Right ventricle myocardium superior (tissue), 1 donor: Measurements from ENCODE around the gene MBP. TPM values are rescaled to one million over a fixed set of nuclear protein-coding genes. Genes with fewer than 3 reads are reported as not detected.

Experiments
- ATAC-seq: fragments of 200-7000 bp; cut with Tn5 transposase; one replicate; pipeline ENCODE4 v1.9.1; 2020; ENCODE audit warnings: mild to moderate bottlenecking; ENCODE audit not compliant: poor library complexity
- DNase-seq: peaks from one replicate; pipeline ENCODE4 v3.0.0-alpha.2; 2020
- intact Hi-C: fragments of 100-400 bp; cut with DNase I; formaldehyde crosslinking; loops from one replicate; pipeline ENCODE4 v1.11.2; 2022
- total RNA-seq: library from RNA; stranded (reverse); fragmentation: NEBNext Ultra II Directional; extraction: Animal tissue kit (Norgen Biotek cat#: 25700); gene quantifications from one replicate; pipeline ENCODE4 v1.2.1, GENCODE V29; 2021
- donor health status: DM: no; HTN: yes; CAD: no; lungs with severe emphysema.

MBP gene
- total RNA-seq, 1 donor from 2014 or later = 29.9 TPM

DNA sequence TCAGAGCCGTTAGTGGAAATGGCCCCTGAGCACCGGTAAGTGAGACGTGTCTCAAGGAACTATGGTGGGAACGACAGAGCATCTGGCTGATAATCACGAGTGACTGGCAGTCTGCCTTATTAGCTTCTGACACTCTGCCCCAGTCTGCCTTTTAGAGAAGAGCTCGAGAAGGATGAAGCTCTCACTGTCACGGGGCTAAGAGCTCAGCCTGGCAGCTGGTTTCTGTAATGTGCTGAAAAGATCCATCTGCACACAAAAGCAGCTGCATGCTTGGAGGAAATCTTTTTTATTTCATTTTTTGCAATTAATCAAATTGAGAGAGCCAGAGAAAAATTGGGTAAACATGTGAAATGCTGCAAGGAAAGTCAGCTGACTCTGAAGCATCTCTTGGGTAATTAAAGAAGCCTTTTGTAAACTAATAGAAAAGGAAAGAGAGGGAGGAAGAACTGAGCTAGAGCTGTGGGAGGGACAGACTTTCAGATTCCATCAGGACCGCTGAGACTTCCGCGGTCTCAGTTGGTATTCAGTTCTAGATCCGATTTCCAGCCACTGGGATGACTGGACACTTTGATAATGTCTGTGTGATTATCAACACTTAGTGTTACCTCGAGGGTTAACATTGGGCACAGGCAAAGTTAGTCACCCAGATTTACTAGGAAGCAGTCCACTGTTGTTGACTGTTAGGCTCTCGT lies 24.4 kb downstream of the MBP start:
- intact Hi-C loops = no loop called here
- no peak for DNase-seq
- ATAC-seq = peak; percentile 70

DNA sequence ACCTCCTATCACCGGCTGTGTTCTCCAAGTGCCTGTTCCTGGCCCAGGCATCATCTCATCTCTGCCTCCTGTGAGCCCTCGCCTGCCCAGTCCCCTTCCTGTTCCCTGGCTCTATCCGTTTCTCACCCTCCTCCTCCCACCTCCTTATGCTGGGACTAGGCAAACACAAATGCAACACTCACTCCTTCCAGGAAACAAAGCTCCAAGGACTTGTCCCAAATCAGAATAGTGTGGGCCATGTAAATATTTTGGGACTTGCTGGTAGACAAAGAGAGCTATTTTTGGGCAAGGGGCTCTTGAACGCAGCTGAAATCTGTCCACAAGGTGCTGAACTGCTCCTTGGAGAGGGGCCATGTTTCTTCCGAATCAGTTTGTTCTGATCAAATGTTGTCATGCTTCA lies 25.3 kb downstream of the MBP start:
- DNase-seq (no peak), ATAC-seq (peak; percentile 39)
- intact Hi-C loops = no loop called here

DNA sequence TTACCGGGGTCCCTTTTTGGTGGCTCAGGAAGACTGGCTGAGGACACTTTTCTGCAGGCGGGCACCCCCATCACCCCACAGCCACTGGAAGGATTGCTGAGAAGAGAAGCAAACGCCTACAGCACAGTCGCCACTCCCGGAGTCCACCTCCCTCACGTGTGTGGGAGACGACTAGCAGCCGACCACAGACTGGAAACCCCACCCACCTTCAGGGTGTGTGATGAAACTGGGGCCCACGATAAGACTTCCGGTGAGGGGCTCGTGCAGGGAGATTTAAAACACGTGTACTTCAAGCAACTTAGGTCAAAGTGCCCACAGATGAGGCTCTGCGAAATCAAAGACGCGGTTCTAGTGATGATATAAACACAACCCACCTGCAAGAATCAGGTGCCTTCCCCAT lies 26.3 kb downstream of the MBP start:
- ATAC-seq (no peak), DNase-seq (no peak)
- intact Hi-C loops = no loop called here

DNA sequence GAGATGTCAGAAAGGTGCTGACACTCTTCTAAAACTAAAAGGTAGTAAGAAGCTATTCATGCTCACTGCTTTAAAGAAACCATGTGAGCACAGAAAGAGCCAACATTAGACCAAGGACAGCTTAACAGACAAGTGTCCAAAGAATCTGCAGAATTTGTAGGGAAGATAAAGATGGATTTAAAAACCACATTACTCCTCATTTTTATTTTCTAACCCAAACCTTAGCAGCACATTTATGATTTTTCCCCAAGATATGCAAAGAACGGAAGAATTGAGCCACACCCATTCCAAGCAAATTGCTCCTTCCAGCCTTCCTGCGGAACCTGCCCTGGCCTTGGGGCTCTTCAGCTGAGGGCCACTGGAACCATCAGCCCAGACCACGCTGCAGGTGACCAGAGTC lies 26.9 kb downstream of the MBP start:
- intact Hi-C loops = no loop called here
- DNase-seq (no peak), ATAC-seq (no peak)

DNA sequence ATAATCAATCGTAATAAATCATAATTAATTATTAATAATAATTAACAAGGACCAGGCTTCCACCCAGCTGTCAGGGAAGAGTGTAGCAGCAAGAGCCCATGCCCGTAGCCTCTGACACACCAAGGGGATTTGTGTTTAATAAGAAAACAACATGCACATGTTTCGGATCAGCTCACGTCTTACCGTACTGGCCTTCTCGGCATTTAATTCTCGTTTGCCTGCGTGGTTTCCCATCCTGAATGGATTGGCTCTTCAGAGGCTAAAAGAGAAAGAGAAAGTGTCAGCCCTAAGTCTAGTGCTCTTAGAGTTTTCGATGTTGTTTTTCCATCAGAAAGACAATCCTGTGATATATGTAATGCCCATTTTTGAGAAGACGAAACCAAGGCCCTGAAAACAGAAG lies 27.6 kb downstream of the MBP start:
- DNase-seq (no peak), ATAC-seq (no peak)
- intact Hi-C loops = no loop called here

DNA sequence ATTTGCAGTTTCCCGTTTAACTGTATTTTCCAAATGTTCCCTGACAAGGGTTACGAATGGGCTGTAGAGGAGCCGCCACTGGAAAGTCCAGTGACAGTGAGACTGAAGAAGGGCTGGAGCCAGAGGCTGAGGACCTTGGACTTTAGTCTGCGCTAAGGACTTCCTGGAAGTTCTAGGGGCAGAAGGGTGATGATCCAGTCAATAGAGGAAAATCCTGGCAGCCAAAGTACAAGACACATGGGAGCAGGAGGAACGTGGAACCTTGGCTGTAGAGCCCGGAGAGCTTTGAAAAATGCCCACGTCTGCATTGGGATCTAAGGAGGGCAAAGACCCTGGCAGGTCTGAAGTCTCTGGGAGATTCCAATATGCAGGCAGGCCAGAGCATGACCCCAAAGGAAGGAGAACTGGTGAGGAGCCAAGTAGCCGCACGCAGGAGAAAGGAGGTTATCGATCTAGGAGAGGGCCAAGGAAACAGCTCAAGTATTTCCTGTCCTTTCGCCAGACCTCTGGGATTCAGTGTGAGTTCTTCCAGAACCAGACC lies 28.5 kb downstream of the MBP start:
- DNase-seq (peak; percentile 42), ATAC-seq (peak; percentile 12)
- intact Hi-C loops = no loop called here

DNA sequence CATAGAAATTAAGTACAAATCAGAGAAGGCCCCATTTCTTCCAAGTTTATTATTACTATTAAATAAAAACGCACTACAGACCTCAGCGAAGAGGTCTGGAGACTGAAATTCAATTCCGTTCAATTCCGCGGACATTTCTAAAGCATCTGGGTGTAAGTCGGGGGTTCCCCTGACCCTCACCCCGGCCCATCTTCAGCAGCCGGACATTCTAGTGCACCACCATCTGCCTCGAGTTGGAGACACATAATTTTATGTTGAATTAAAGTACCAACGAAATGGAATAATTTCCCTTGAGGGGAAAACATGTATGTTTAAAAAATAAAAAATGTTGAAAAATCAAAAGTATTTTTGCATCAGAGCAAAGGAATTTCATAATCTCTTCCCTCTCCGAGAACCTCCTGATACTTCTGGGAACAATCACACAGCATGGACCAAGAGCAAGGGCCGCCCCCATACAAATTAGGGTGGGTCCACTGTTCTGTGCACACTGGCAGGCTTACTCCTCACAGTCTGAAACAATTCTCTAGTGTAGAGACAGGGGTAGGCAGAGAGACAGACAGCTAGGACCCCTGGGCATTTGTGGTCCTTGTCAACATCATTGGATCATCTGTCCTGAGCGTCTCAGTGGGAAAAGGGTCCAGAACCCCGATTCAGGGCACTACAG lies 29.3 kb downstream of the MBP start:
- DNase-seq = peak; percentile 54
- ATAC-seq = peak; percentile 39
- intact Hi-C loops = no loop called here

DNA sequence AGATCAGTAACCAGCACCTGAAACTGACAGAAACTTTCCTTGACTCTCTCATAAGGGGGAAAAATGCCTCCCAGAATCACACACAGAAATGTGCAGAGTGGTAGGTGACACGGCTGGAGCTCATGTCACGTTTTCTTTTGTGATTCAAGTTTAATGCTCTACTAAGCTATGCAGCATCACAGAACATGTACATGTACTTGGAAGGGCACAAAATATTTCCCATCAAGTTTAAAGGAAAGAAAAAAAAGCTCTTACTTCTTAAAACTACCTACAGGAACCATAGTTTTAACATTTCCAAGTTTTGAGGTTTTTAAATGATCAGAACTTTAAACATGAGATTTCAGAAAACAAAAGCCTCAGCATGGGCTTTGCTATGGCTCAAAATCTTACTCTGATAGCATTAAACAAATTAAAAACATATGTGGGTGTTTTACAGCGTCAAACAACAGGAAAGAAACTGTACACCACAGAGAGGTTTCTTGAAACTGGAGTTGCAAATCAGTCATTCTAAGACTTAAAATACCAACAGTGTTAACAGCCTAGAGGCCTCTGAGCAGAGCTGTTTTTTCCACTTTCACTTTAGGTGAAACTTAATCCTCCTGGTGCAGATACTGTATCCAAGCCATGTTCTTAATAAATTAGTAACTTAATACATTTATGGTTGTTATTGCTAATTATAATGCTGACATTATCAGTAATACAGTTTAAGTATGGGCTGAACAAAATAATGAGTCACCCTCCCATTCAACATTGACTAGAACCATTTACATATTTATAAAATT lies 30.1 kb downstream of the MBP start:
- intact Hi-C loops = no loop called here

DNA sequence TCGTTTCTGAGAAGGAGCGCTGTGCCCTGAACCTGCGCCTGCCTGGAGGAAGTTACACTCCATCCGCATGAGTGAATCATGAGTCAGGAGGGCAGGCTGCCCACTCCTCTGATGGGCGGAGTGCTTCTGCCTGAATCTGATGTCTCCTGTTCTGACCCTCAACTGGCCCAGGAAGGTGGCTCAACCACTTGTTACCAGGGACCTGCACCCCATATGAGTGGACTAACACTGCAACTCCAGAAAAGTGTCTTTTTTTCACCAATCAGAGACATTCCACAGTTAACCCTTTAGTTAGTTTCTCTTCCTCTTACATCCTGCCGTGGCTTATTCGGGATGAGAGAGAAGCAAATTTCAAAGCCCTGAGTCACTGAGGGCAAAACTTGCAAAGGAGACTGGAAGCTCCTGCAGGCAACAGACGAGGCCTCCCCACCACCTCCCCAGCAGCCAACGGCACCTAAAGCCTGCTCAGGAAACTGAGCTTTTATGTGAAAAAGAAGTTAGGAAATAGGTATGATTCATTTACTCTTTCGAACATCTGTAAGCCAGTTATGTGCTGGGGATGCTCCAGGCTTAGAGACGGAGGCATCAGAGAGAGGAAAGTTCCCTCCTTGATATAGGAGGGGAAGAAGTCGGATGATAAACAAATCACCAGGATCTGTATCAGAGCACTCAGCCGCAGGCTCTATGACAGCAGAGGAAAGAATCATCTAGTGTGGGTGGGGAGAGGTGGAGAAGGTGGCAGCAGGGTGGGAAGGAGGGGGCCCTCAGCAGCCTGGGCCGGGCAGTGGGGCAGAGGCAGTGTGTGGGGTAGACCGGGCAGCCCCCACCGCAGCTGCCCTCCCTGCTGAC lies 30.9 kb downstream of the MBP start:
- DNase-seq (peak; percentile 87), ATAC-seq (peak; percentile 47)
- intact Hi-C loops = no loop called here

More for the DNA sequence above, 30.1 kb downstream of the MBP start:
- DNase-seq = no peak
- ATAC-seq = no peak

DNA sequence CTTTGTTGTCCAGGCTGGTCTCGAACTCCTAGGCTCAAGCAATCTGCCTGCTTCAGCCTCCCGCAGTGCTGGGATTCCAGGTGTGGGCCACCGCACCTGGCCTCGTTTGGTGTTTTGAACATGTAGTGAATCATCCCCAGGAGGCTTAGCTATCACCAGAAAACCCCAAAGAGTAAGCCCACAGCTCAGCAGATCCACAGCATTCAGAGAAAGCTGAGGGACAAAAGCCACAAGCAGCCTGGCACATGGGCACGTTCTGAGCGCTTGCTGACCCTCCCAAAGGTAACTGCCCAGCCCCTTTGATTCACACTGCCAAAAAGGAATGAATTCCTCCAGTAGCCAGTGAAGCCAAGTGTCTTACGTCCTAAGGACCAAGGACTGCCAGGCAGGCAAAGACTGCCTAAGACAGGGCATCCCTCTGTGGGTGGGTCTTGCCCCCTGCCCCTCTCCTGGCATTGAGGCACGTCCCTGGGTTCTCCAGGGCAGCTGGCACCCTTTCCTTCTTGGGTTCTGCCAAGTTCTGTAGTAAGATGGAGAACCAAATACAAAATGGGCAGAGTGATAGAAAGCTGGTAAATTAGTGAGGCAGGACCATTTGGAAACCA lies 31.7 kb downstream of the MBP start:
- intact Hi-C loops = no loop called here
- DNase-seq (no peak), ATAC-seq (no peak)

DNA sequence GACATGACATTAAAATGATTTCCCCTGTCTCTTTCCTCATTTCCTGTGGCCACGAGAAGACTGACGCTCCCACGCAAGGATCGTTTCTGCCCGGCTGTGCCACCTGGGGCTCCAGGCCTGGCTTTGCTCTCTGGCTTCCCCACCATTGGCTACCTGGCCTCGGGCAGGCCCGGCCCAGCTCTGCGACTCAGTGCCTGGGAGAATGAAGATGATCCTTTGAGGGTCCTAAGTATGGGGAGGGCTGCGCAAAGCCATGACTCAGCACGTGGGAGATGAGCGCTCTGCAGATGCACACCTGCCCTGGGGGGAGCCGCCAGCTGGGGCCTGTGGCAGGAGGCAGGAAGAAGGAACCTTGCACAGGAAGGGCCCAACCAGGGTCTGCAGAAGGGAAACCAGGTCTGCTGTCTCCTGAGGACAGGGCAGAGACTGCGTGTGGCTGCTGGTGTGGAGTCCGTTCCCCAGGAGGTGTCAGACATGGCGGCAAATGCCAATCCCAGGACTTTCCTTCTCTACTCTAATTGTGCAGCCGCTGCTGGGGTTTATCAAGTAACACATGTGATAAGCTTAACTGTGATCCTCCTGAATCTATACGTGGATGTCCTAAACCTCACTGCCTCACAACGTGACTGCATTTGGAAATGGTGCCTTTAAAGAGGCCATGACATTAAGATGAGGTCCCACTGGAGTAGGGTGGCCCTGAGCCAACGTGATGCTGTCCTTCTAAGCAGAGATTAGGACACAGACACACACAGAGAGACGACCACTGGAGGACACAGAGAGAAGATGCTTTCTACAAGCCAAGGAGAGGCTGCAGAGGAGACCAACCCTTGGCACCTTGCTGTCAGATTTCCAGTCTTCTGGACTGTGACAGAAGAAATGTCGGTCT lies 32.9 kb downstream of the MBP start:
- DNase-seq (no peak), ATAC-seq (no peak)
- intact Hi-C loops = no loop called here

DNA sequence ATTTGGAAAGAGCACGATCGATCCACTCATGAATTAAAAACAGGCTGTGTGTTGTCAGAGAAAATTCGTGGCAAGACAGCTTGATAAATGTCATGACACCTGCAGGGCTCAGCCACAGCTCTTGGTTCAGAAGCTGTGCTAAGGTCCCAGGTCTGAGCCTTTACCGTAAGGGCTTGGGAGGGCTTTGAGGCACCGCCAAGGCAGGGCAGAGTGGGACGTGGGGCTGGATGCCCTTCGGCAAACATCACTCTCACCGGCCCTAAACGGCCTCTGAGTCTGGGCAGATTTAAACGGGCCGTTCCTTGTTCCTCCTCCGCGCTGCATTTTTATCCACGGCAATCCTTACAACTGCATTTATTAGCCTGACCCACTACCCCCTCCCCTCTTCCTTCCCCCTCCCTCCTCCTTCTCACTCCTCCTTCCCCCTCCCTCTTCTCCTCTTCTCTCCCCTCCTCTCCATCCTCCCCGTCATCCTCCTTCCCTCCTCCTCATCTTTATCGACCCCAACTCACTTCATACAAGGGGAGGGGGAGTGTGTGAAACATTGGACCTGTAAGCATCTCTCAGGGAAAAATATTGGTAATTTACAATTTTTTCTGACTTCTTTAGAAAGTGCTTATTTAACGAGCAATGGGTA lies 33.9 kb downstream of the MBP start:
- intact Hi-C loops = no loop called here
- peak; percentile 28 for ATAC-seq
- DNase-seq = peak; percentile 51

DNA sequence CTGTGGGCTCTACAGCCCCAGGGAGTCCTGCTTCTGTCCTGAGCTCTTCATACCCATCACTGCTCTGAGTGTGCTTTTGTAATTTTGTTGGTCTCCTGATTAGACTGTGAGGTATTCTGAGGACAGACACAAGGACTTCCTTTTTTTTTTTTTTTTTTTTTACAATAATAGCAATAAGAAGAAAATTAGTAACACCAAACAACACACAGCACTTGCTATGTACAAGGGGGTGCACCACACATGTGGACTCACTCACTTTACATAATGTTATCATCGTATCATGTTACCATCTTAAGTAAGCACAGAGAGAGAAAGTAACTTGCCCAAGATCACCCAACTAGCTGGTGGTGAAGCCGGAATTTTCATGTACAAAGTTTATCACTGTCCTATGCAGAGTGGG lies 34.6 kb downstream of the MBP start:
- no peak for ATAC-seq
- intact Hi-C loops = no loop called here
- peak; percentile 18 for DNase-seq

DNA sequence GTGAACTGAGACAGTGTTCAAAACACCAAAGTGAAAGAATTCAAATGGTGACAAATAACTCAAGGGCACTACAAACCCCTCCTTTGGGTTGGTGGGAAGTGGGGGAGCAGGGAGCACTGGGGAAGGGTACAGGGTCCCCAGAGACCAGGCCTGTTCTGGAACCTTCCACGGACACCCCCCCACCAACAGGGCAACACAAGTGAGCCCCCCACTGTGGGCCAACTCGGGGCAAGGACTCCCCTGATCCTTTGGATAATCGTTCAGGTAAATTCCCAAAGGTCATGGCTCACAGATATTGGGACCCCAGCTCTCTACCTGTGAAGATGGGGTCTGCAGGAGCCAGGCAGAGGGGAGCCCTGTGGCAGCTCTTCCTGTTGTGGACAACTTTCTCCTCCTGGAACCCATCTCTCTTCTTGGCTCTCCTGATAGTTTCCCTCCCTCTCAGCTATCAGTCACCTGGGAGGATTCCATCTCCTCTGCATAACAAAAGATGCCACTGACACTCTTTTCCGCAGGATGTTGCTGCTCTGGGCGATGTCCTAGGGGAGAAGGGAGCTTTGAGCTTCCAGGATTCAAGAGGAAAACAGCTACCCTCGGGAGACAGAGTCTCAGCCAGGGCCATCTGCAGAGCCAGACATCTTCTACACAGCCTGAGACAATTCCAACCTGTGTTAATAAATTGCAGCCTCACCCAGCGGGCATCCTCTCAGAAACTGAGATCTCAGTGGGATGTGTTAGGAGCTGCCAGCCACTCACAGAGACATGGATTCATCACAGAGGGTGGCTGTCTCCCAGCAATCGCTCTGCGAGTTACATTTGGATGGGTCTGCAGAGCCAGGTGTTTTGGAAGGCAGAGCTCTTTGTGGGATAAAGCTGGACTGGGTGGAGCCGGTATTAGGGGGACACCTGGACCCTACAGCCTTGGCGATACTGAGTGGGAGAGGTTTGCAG lies 35.4 kb downstream of the MBP start:
- DNase-seq = no peak
- ATAC-seq = no peak
- intact Hi-C loops = no loop called here

DNA sequence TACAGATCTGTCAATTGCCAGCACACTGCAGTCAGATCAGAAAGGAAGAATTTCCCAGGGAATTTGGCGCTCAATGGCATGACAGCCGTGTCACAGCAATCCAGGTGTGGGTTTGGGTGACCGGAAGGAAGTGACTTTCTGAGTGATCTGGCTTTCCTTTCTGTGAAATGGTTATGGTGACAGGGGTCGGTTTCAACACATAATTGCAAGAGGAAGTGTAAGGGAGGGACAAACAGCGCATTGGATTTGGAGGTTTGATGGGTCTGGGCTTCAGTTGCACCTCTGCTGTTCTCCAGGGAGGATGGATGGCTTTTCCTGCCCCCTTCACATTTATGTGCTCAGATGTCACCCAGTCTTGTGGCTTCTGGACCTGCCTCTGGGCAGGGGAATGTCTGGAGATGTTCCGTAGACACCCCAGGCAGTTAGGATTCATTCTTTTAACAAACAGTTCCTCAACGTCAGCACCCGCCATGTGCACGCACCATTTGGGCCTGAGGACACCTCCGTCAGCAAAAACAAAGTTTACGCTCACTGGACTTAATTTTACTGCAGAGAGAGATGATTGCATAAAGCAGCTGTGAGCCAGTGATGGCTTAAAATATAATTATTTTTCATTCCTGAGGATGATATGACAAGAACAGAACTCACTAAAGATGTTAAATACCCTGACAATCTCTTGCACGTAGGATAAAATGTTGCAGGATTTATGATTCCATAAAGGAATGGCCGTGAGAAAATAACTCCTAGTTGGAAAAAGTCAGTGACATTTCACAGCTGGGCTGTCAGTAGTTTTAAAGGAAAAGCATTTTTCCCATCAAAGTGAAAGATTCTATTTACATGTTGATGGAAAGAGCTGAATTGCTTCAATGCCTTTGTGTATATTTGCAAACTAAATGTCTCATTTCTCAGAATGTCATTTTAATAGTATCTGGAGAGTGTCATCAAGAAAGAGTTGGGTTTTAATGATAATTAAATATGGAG lies 36.9 kb downstream of the MBP start:
- intact Hi-C loops = no loop called here
- DNase-seq = no peak
- ATAC-seq = no peak
